ENCODE measurements around the gene SIAH2. TPM values are rescaled to one million over a fixed set of nuclear protein-coding genes. Genes with fewer than 3 reads are reported as not detected.
A peak's percentile ranks its signal among the peaks of the same experiment; 100 is the strongest.

The SIAH2 gene
- polyA plus RNA-seq, 6 donors from 2014 or later, result 49.7 to 121 (median 78.9) TPM

DNA sequence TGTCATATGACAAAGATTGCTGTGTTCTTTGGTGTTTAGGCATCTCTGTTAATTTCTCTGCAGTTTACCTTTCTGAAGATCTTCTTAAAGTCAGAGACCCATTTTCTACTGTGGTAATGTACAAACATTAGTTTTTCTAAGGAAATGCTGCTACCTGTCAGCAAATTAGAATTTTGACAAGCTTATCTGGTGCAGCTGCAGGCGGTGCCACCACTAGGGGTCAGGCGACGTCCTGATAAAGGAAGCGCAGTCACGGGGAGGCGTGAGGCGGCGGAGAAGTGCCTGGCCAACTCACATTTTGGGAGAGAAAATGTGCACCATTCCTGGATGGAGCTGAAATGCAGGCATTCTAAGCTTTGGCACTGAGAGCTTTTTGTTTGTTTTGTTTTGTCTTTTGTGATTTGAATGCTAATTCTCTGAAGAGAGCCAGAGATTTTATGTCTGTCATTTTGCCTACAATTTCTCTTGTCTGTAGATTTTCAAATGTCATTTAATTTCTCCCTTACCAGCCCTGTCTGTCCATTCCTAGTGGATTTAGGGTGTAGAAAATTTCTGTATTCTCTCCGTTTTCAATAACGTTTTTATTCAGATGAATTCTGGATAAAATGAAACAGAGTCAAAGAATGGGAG, 24.9 kb upstream of the SIAH2 start:
- DNase-seq, result peak; percentile 62
- Mint-ChIP-seq H3K4me3 (peak overlapping the region in 1 of 8 donors; percentile 73), H3K36me3 (no peaks in the 10 kb centered on the region), H3K4me1 (peaks cover 4 to 9% (median 6%) of the 10 kb centered on the region in 3 donors), H3K27ac (peak overlapping the region in 2 of 6 donors; percentile 23 to 66), H3K9me3 (no peaks in the 10 kb centered on the region), H3K27me3 (peaks cover 0 to 7% (median 5%) of the 10 kb centered on the region in 3 donors)
- peak; percentile 85 to 96 for ATAC-seq (ENCODE audit: low read depth in 2 of 2)

DNA sequence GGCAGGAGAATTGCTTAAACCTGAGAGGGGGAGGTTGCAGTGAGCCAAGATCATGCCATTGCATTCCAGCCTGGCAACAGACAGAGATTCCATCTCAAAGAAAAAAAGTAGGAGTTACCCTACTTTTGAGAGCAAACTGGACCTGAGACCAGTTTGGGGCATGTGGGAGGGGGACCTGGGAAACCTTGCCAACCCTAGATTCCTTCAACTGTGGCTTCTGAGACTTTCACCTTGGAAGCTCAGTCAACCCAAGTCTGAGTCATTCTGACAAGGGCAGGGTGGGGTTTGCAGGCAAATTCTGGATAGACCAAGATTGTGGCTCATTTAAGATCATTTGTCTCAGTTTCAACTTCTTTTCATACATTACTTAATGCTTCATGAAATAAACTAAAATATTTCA, 23.8 kb upstream of the SIAH2 start:
- no peak for ATAC-seq (ENCODE audit: low read depth in 2 of 2)
- peaks cover 0 to 7% (median 5%) of the 10 kb centered on the region in 3 donors for H3K27me3 Mint-ChIP-seq
- H3K4me1 Mint-ChIP-seq, result peaks cover 4 to 9% (median 6%) of the 10 kb centered on the region in 3 donors
- H3K4me3 Mint-ChIP-seq, result no peak overlapping the region
- H3K36me3 Mint-ChIP-seq, result no peaks in the 10 kb centered on the region
- no peaks in the 10 kb centered on the region for H3K9me3 Mint-ChIP-seq
- no peak overlapping the region for H3K27ac Mint-ChIP-seq
- DNase-seq, result no peak

DNA sequence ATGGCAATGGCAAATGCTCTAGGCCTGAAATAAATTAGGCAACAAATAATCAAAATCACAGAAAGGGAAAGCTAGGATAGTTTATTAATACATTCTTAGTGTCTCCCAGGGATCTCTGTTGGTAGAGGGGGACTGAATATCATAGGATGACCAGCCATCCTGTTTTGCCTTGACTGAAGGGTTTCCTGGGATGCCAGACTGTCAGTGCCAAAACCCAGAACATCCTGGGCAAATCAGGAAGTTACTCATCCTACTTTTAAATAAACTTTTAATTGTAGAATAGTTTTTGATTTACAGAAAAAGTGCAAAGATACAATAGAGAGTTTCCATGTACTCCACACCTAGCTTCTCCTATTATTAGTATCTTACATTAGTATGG, 21.8 kb upstream of the SIAH2 start:
- no peak overlapping the region for H3K27ac Mint-ChIP-seq
- peaks cover 0 to 7% (median 5%) of the 10 kb centered on the region in 3 donors for H3K27me3 Mint-ChIP-seq
- no peaks in the 10 kb centered on the region for H3K9me3 Mint-ChIP-seq
- no peaks in the 10 kb centered on the region for H3K36me3 Mint-ChIP-seq
- no peak for DNase-seq
- peaks cover 4 to 9% (median 6%) of the 10 kb centered on the region in 3 donors for H3K4me1 Mint-ChIP-seq
- no peak for ATAC-seq (ENCODE audit: low read depth in 2 of 2)
- H3K4me3 Mint-ChIP-seq, result no peak overlapping the region

DNA sequence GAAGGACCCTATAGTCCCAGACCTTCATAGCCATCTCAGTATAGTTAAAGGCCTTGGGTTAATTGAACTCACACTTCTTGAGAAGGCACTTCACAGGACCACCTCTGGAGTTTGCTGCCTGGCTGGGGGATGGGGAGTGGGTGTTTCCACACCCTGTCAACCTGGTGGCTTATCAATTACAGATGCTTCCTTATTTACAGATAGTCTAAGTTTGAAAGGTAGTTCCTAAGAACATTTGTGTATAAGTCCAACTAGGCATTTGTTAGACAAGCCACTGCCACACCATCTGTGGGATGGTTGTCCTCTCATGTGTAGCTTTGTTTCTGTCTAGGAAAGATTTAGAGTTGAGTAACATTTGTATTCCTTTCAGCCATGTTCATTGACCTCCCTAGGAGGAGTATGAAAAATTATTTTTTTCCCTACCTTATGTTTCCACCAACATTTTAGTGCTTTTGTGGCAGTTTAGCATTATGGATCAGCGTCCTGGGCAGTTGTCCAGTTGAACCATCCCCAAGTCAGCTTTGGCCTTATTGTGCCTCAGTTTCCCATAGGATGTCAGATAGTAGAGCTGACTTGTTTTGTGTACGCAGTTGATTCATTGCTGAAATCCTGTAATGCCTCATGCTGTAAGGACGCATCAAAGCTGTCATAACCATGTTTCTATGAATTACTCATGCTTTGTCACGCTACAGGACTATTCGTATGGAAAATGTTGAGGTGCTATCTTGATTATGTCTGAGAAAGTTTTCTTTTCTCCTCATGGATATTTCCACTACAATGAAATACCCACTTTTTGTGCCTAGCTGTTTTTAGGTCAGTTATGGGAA, 21.2 kb upstream of the SIAH2 start:
- DNase-seq, result no peak
- Mint-ChIP-seq H3K27ac (peak overlapping the region in 1 of 6 donors; percentile 79), H3K36me3 (no peaks in the 10 kb centered on the region), H3K4me3 (no peak overlapping the region), H3K27me3 (peaks cover 0 to 7% (median 5%) of the 10 kb centered on the region in 3 donors), H3K9me3 (no peaks in the 10 kb centered on the region), H3K4me1 (peaks cover 4 to 9% (median 6%) of the 10 kb centered on the region in 3 donors)
- no peak for ATAC-seq (ENCODE audit: low read depth in 2 of 2)

DNA sequence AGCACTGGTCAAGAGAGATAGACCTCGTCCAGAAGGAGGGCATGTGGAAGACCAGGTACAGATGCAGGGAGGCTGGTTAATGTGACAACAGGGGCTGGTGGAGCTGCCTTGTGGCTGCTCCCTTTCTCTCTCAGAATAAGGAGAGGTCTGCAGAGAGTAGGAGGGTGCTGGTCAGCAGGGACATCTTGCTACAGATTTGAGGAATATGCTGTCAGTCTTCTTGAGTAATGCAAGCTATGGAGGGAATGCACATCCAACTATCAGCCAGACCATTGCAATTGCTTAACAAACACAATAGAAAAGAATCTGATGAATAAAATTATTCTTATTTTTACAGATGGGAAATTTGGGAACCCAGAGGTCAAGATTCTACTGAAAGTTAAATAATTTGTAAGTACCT, 20.3 kb upstream of the SIAH2 start:
- Mint-ChIP-seq H3K4me3 (no peak overlapping the region), H3K27me3 (peaks cover 0 to 7% (median 5%) of the 10 kb centered on the region in 3 donors), H3K27ac (no peak overlapping the region), H3K36me3 (no peaks in the 10 kb centered on the region), H3K4me1 (peaks cover 4 to 7% (median 6%) of the 10 kb centered on the region in 3 donors), H3K9me3 (no peaks in the 10 kb centered on the region)
- ATAC-seq (ENCODE audit: low read depth in 2 of 2), result no peak
- no peak for DNase-seq

DNA sequence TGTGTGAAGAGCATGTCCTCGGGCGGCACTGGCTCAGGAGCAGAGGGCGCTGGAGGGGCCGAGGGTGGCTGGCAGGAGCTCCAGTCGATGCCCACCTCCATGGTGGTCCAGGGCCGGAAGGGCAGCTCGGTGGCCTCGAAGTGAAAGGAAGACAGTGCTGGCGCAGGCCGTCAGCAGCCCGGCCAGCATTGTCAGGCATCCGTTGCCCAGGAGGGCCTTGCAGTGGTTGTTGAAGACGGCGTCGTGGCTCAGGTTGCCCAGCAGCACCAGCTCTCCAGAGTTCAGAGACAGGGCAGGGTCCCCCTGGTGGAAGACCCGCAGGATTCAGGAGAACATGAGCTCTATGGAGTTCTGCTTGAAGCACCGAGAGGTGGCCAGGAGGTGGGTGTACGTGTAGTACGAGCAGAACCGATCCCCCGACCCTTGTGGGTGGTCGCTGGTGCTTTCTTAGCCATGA, 16.5 kb upstream of the SIAH2 start:
- no peaks in the 10 kb centered on the region for H3K4me1 Mint-ChIP-seq
- no peaks in the 10 kb centered on the region for H3K36me3 Mint-ChIP-seq
- peak overlapping the region in 1 of 8 donors; percentile 47 for H3K4me3 Mint-ChIP-seq
- no peaks in the 10 kb centered on the region for H3K9me3 Mint-ChIP-seq
- no peak overlapping the region for H3K27ac Mint-ChIP-seq
- ATAC-seq (ENCODE audit: low read depth in 2 of 2) (no peak), DNase-seq (no peak)
- H3K27me3 Mint-ChIP-seq, result peaks cover 0 to 5% (median 0%) of the 10 kb centered on the region in 3 donors

DNA sequence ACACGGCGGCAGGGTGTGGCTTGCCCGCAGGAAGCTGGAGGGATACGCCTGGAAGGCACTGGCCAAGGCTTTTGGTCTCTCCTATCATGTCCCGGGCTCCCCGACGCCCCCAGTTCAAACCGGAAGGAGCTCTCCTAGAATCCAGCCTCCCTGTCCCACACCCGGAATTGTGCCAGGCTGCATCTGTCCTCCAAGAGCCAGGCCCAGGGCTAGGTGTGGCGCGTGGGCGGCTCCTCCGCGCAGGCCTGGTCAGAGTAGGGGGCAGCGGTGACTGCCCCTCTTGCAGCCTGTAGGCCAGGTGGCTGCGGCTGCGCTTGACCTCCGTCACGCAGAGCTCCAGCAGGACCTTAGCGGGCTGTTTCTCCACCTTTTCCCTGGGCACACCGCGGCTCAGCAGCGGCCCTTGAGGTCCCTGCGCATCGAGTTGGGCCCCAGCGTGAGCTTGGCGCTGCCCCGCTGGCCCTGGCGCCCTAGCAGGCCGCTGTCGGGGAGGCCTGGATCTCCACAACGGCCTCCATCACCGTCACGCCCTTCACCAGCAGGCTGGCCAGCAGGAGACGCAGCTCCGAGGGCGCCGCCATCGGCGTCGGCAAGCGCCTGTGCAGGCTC, 15.9 kb upstream of the SIAH2 start:
- Mint-ChIP-seq H3K27ac (no peak overlapping the region), H3K36me3 (no peaks in the 10 kb centered on the region), H3K27me3 (peaks cover 0 to 5% (median 0%) of the 10 kb centered on the region in 3 donors), H3K4me3 (no peak overlapping the region), H3K9me3 (no peaks in the 10 kb centered on the region), H3K4me1 (no peaks in the 10 kb centered on the region)
- ATAC-seq (ENCODE audit: low read depth in 2 of 2) (no peak), DNase-seq (no peak)

DNA sequence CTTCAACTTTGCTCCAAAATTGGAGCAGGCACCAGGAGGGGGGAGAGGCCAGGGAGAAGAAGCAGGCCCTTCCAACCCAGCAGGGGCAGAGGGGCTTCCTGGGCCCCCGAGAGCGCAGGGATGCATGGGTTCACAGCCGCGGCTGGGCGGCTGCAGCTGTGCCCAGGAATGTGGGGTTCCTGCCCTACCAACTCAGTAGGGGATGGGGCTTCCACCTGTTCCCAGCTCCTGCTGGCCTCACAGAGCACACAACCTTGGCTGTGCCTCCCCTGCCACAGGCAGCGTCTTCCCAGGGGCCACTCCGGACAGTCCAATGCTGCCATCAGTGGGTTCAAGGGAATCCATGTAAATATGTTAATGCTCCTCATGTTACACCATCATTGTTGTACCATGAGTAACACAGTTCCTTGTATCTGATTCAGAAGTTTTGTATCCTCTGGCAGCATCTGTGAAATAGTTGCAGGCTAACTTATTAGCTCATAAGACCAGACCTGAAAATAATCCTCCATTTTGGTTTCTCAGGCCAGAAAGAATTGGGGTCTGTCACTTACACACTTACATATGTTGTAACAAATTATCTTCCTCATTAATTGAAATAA, 12.1 kb upstream of the SIAH2 start:
- Mint-ChIP-seq H3K9me3 (no peaks in the 10 kb centered on the region), H3K27ac (no peak overlapping the region)
- ATAC-seq (ENCODE audit: low read depth in 2 of 2), result no peak

DNA sequence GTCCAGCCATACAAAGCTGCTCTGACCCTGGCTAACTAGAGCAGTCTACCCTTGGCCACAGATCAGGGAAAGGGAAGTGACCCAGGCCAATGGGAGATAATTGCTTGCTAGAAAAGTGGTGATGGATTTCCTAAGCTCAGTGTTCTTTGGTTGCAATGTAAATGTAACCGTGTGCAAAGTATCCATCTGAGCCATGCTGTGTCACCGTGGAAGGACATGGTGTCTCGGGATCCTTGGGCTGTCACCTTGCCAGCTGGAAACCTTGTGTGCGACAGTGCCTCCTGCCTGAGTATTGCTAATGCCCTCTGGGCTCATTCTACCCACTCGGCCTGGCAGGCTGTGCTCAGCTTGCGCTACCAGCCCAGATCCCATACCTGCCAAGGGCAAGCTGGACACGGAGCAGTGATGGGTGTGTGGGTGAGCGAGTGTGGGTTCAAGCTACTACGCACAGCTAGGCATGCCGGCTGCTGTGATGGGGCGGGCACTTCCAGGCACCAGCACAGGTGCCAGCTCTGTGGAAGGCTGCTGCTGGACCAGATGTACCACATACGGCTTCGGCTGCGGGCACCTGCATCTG, 10.7 kb upstream of the SIAH2 start:
- Mint-ChIP-seq H3K4me1 (no peaks in the 10 kb centered on the region), H3K36me3 (no peaks in the 10 kb centered on the region), H3K9me3 (no peaks in the 10 kb centered on the region), H3K27me3 (peaks cover 0 to 5% (median 0%) of the 10 kb centered on the region in 3 donors), H3K4me3 (no peak overlapping the region), H3K27ac (peak overlapping the region in 1 of 6 donors; percentile 33)
- ATAC-seq (ENCODE audit: low read depth in 2 of 2) (no peak), DNase-seq (no peak)

More for the DNA sequence above, 12.1 kb upstream of the SIAH2 start:
- DNase-seq, result no peak
- no peaks in the 10 kb centered on the region for H3K4me1 Mint-ChIP-seq
- H3K4me3 Mint-ChIP-seq, result no peak overlapping the region
- H3K27me3 Mint-ChIP-seq, result peaks cover 0 to 5% (median 0%) of the 10 kb centered on the region in 3 donors
- no peaks in the 10 kb centered on the region for H3K36me3 Mint-ChIP-seq

DNA sequence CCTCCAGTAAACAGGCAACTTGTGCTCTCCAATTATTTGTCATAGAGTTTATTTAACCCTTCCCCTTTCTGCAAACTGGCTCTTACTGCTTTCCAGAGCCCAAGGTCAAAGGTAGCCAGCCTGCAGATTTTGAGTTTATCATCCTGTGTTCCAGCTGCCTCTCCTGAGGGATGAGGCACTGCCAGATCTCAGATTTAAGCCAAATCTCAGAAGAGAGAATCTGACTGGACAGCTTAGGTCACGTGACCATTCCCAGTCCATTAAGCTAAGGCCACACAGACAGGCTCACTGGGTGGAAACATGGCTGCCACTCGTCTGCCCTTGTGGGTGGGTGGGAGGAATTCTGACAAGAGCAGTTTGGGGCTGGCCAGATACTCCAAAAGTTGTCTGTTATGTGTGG, 8.6 kb upstream of the SIAH2 start:
- DNase-seq (no peak), ATAC-seq (ENCODE audit: low read depth in 2 of 2) (no peak)
- no peak overlapping the region for H3K4me3 Mint-ChIP-seq
- no peaks in the 10 kb centered on the region for H3K36me3 Mint-ChIP-seq
- no peaks in the 10 kb centered on the region for H3K27me3 Mint-ChIP-seq
- peak overlapping the region in 2 of 6 donors; percentile 28 to 57 for H3K27ac Mint-ChIP-seq
- H3K9me3 Mint-ChIP-seq, result peaks cover 0 to 1% (median 0%) of the 10 kb centered on the region in 7 donors
- peaks cover under 1 to 4% (median 4%) of the 10 kb centered on the region in 3 donors for H3K4me1 Mint-ChIP-seq

DNA sequence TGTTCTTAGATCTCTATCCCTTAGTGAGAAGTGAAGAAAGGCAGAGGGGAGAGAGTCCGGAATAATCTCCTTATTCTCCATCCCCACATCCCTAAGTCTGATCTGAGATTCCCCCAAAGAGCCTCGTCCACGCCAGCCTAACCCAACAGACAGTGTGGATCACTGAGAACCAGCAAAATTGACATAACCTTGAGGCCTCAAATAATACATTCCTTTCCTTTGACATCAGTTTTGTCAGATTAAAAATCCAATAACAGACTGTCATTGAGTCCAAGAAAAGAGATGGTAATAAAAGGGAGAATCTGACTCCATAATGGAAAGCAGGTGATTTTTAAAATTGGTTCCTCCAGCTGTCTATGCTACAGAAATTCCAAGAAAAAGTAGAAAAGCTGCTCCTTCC, 7.7 kb upstream of the SIAH2 start:
- peaks cover 0 to 1% (median 0%) of the 10 kb centered on the region in 7 donors for H3K9me3 Mint-ChIP-seq
- DNase-seq, result no peak
- no peaks in the 10 kb centered on the region for H3K36me3 Mint-ChIP-seq
- H3K4me1 Mint-ChIP-seq, result peaks cover 8 to 12% (median 12%) of the 10 kb centered on the region in 3 donors
- no peak overlapping the region for H3K4me3 Mint-ChIP-seq
- peak overlapping the region in 1 of 6 donors; percentile 28 for H3K27ac Mint-ChIP-seq
- no peaks in the 10 kb centered on the region for H3K27me3 Mint-ChIP-seq
- ATAC-seq (ENCODE audit: low read depth in 2 of 2), result no peak

DNA sequence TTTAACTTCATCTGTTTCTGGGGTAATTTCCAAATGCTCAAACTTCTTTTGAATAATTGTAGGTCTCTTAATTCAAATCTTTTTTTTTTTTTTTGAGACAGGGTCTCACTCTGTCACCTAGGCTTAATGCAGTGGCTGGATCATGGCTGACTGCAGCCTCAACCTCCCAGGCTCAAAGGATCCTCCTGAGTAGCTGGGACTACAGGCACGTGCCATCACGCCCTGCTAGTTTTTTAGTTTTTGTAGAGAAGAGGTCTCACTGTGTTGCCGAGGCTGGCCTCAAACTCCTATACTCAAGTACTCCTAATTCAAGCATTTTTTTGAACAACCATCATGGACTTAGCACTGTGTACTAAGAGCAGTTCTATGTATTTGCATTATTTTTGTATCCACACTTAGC, 3.8 kb upstream of the SIAH2 start:
- H3K36me3 Mint-ChIP-seq, result no peaks in the 10 kb centered on the region
- ATAC-seq (ENCODE audit: low read depth in 2 of 2), result no peak
- peaks cover 16 to 28% (median 26%) of the 10 kb centered on the region in 3 donors for H3K4me1 Mint-ChIP-seq
- no peak overlapping the region for H3K27ac Mint-ChIP-seq
- H3K27me3 Mint-ChIP-seq, result no peaks in the 10 kb centered on the region
- H3K4me3 Mint-ChIP-seq, result peak overlapping the region in 1 of 8 donors; percentile 95
- no peak for DNase-seq
- peaks cover 0 to 2% (median 0%) of the 10 kb centered on the region in 7 donors for H3K9me3 Mint-ChIP-seq

All from naive B cell (primary cell).